ENCODE measurements around the gene IFRD1. TPM values are rescaled to one million over a fixed set of nuclear protein-coding genes. Genes with fewer than 3 reads are reported as not detected.

Gene IFRD1
- total RNA-seq, 2 donors from 2014 or later = 67.0 to 99.6 TPM

GRCh38 chr7:112439476-112439875 is 10.8 kb upstream of the IFRD1 start:
- no peaks in the 10 kb centered on the region for H3K4me1 ChIP-seq (ENCODE audit: control insufficient read depth in 1 of 2, low read depth in 2 of 2)
- no peak for DNase-seq (ENCODE audit: low spot score)
- no peak overlapping the region for H3K4me3 ChIP-seq
- no peaks in the 10 kb centered on the region for H3K27me3 ChIP-seq (replicated peaks; ENCODE audit: insufficient read depth)
- no peak for TF ChIP-seq CTCF (IDR thresholded peaks at IDR 0.05)
- H3K36me3 ChIP-seq = no peaks in the 10 kb centered on the region
- no peak overlapping the region for H3K27ac ChIP-seq
- H3K9me3 ChIP-seq = no peaks in the 10 kb centered on the region
- ATAC-seq (ENCODE audit: insufficient number of reproducible peaks, low FRiP score, low read depth) = no peak

- H3K36me3 ChIP-seq = no peaks in the 10 kb centered on the region
- no peak overlapping the region for H3K27ac ChIP-seq
- H3K4me3 ChIP-seq = no peak overlapping the region
These were observed 8.1 kb upstream of the IFRD1 start for GRCh38 chr7:112442210-112442609.

GRCh38 chr7:112444505-112444904 is 5.8 kb upstream of the IFRD1 start:
- Histone ChIP-seq H3K27me3 (replicated peaks; ENCODE audit: insufficient read depth) (no peaks in the 10 kb centered on the region), H3K36me3 (no peaks in the 10 kb centered on the region), H3K27ac (no peak overlapping the region), H3K4me1 (ENCODE audit: control insufficient read depth in 1 of 2, low read depth in 2 of 2) (no peaks in the 10 kb centered on the region), H3K9me3 (no peaks in the 10 kb centered on the region), H3K4me3 (no peak overlapping the region)
- DNase-seq (ENCODE audit: low spot score) = no peak
- TF ChIP-seq CTCF (IDR thresholded peaks at IDR 0.05) = no peak
- no peak for ATAC-seq (ENCODE audit: insufficient number of reproducible peaks, low FRiP score, low read depth)

More at GRCh38 chr7:112442210-112442609, 8.1 kb upstream of the IFRD1 start:
- H3K27me3 ChIP-seq (replicated peaks; ENCODE audit: insufficient read depth) = no peaks in the 10 kb centered on the region
- no peak for DNase-seq (ENCODE audit: low spot score)
- H3K4me1 ChIP-seq (ENCODE audit: control insufficient read depth in 1 of 2, low read depth in 2 of 2) = no peaks in the 10 kb centered on the region
- TF ChIP-seq CTCF (IDR thresholded peaks at IDR 0.05) = no peak
- no peaks in the 10 kb centered on the region for H3K9me3 ChIP-seq
- no peak for ATAC-seq (ENCODE audit: insufficient number of reproducible peaks, low FRiP score, low read depth)

GRCh38 chr7:112446431-112446830 is 3.8 kb upstream of the IFRD1 start:
- H3K4me3 ChIP-seq = no peak overlapping the region
- DNase-seq (ENCODE audit: low spot score) = no peak
- ATAC-seq (ENCODE audit: insufficient number of reproducible peaks, low FRiP score, low read depth) = no peak
- no peaks in the 10 kb centered on the region for H3K27me3 ChIP-seq (replicated peaks; ENCODE audit: insufficient read depth)
- TF ChIP-seq CTCF (IDR thresholded peaks at IDR 0.05) = no peak
- no peaks in the 10 kb centered on the region for H3K4me1 ChIP-seq (ENCODE audit: control insufficient read depth in 1 of 2, low read depth in 2 of 2)
- no peaks in the 10 kb centered on the region for H3K36me3 ChIP-seq
- H3K9me3 ChIP-seq = no peaks in the 10 kb centered on the region
- no peak overlapping the region for H3K27ac ChIP-seq

- peaks cover 2 to 3% of the 10 kb centered on the region in 2 donors for H3K4me1 ChIP-seq (ENCODE audit: control insufficient read depth in 1 of 2, low read depth in 2 of 2)
- H3K4me3 ChIP-seq = no peak overlapping the region
- no peaks in the 10 kb centered on the region for H3K9me3 ChIP-seq
- H3K36me3 ChIP-seq = no peaks in the 10 kb centered on the region
- H3K27me3 ChIP-seq (replicated peaks; ENCODE audit: insufficient read depth) = no peaks in the 10 kb centered on the region
- no peak overlapping the region for H3K27ac ChIP-seq
- TF ChIP-seq CTCF (IDR thresholded peaks at IDR 0.05) = no peak
- no peak for ATAC-seq (ENCODE audit: insufficient number of reproducible peaks, low FRiP score, low read depth)
- DNase-seq (ENCODE audit: low spot score) = no peak
These were observed 2.9 kb upstream of the IFRD1 start for GRCh38 chr7:112447406-112447805.
